HTERT RPE-1 (cell line): ENCODE data around the gene MLST8.

Source experiments
- in situ Hi-C: fragments of 300-500 bp; cut with MboI; formaldehyde crosslinking; loops from 4 replicates; pipeline ENCODE4 v1.14.3; 2020; ENCODE audit warnings: low sequenced_read_pairs

Gene MLST8, protein sequence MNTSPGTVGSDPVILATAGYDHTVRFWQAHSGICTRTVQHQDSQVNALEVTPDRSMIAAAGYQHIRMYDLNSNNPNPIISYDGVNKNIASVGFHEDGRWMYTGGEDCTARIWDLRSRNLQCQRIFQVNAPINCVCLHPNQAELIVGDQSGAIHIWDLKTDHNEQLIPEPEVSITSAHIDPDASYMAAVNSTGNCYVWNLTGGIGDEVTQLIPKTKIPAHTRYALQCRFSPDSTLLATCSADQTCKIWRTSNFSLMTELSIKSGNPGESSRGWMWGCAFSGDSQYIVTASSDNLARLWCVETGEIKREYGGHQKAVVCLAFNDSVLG

DNA sequence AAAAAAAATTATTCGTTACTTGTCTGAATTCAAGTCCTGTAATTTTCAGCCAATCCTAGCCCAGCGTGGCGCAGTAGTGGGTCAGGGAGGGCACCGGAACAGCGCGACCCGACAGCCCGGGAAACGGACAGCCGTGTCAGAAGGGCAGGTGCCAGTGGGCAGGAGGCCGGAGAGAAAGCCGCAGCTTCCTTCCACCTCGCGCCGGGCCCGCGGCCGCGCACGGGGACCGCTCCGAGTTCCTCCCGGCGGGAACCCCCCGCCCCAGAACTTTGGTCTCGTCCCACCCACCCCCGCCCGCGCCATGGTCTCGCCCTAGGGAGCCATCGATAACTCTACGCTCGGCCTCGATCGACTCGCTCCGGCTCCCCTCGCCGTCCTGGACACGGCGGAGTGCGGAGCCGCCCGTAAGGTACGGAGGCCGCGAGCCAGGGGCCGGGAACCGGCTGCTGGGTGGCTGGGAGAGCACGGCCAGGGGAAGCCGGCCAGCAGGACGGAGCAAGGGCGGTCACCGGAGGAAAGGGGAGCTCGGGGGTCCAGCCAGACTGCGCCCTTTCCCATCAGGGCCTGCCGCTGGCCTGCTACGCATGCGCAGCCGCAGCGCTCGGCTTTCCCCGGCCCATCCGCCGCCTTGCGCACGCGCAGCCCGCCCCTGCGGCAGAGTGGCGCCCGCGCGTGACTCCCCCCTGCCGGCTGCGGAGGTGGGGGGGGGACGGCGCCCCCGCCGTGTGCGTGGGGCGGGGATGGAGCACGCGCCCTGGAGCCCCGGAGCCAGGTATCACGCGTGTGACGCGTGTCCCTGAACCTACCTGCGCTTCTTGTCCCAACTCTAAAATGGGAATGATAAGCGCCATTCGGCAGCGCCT, at the start of gene MLST8:
Gene MLST8, plus strand, starts transcription at position 351 of the 863 bp plus-strand sequence. CDS start 632 bp downstream, outside the sequence.
- in situ Hi-C loops, result no loop called here

DNA sequence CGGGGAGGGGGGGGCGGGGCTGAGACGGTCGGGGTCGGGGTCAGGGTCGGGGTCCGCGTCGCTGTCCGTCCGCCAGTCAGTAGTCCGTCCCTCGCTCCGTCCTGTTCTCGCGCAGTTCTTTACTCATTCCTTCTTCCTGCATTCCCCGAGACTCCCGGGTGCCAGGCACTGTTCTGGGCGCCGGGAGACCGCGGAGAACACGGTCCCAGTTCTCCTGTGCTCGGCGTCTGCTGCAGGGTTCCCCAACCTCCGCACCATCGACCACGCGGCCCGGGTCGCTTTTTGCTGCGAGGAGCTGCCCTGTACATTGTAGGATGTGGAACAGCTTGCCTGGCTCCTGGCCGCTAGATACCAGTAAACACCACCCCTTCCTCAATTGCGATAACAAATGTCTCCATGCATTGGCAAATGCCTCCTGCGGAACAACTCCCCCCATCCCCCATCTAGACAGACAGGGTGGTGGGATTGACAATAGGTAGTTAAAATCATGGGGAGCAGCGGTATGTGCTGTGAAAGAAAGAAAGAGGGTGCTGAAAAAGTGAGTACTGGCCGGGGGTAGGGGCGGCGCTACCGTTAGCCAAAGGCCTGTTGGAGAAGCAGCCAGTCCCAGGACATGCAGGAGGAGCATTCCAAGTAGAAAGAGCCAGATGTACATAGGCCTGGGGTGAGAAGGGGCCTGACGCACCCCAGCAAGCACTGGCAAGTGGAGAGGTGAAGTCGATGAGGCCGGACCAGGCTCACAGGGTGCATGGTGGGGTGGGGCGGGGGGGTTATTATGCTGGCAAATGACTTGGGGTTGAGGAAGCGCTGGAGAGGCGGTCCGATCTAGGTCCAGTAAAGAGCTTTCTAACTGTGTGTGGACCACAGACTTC, 49.0 kb upstream of the MLST8 start:
- in situ Hi-C loops, result no loop called here

DNA sequence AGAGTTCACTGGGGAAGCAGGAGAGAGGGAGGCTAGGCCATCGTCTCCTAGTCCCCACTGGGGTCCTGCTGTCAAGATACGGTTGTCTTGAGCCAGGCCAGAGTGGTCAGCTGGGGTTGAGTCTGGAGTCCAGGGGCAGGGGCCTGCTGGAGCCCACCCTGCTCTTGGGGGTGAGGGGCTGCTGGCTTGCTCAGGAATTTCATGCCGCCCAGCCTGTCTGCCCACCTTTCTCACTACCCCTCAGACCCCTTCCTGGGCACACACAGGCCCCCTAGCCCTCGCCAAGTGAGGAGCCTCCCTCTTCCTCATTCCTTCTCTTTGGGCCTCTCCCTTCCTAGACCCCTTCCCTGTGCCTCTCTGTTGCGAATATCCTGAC, 48.4 kb upstream of the MLST8 start:
- in situ Hi-C loops, result no loop called here

DNA sequence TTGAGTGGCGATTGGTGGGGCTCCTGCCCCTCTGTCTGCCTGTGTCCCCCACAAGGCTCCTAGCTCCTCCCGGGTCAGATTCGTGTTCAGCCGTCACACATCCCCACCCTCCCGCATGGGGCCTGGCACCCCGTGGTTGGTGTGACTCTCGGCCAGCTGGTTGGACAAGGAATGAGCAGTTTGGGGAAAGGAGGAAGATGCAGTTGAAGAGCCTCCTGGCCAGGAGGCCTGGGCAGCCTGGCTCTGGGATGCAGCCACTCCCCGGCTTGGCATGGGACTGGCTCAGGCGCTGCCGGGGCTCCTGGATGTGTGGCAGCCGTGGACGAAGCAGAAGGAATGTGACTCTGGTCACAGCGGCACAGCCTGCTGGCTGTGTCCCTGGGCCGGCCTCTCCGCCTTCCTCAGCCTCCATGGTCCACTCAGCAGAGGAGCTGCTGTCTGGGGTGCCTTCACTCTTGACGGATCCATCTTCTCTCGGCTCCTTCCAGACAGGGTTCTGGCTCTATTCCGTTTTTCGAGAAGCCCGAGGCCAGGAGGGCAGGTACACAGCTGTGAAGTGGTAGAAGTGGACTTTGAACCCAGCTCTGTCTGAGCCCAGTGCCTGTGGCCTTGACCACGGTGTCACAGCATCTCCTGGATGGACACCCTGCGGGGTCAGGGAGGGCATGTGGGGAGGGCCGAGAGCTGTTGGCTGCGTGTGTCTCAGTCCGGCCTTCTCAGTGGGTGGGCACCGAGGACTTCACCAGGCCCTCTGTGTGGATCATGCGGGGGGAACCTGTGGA, 47.6 kb upstream of the MLST8 start:
- in situ Hi-C loops, result no loop called here

DNA sequence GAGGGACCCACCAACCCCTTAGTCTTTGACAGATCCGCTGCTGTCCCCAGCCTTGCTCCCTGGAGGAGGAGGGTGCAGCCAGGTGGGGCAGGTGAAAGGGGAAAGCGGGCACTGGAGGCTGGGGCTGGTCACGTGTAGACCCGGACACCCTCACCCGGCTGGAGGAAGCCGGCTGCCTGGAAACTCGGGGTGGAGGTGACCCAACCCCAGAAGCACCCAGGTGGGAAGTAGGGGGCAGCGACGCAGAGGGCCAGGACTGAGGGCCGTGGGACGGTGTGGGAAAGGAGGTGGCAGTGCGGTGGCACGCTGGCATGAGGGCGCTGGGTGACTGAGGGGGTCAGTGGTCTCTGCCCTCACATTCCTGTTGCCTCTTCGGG, 47.0 kb upstream of the MLST8 start:
- in situ Hi-C loops, result no loop called here

DNA sequence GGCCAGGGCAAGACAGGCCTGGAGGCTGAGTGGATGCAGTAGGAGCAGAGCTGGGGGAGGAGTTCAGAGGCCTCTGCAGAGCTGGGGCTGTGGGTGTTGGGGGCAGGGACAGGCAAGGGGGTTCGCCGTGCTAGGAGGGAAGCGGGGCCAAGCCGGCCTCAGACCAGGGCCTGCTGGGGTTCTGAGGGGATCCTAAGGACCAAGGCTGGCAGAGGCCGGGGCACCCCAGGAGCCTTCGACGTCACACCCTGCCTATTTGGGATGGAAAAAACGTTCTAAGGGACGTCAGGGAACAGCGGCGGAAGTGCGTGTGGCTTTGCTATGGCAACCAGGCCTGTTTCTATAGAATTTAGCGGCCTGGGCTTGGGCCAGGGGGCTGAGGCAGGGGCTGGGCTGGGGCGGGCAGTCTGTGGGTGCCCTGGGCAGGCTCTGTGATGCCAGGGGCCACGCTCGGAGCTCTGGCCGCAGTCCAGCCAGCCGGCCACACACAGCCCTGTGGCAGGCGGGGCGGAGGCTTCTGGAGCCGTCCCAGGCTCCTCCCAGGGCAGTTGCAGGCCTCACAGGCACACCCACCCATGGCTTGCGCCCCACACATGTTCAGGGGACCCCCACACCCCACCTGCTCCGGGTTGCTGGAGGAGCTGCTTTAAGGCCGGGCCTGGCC, 45.9 kb upstream of the MLST8 start:
- in situ Hi-C loops, result no loop called here

DNA sequence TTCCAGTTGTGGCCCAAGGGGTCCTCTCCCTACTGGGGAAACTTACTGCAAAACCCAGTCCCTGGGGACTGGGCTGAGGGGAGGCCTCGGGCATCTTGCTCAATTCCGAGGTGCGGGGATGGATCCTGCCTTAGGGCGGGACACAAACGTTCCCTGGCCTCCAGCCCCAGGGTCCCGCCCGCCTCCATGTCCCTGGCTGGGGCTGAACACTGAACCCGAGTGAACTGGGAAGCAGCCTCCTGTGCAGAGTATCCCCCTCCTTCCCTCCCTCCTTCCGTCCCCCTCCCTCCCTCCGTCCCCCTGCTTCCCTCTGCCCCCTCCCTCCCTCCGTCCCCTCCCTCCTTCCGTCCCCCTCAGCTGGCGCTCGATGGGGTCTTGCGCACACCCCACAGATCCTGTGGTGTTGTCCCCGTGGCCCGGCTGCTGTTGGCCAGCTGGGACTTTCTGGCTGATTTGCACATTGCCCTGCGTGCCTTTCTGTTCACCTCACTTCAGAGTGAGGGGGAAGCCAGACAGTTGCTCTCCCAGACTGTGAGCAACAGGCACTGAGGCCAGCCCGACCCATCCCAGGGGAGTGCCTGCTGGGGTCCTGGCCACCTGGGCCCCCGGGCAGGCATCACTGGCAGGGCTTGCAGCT, 44.2 kb upstream of the MLST8 start:
- in situ Hi-C loops, result no loop called here

DNA sequence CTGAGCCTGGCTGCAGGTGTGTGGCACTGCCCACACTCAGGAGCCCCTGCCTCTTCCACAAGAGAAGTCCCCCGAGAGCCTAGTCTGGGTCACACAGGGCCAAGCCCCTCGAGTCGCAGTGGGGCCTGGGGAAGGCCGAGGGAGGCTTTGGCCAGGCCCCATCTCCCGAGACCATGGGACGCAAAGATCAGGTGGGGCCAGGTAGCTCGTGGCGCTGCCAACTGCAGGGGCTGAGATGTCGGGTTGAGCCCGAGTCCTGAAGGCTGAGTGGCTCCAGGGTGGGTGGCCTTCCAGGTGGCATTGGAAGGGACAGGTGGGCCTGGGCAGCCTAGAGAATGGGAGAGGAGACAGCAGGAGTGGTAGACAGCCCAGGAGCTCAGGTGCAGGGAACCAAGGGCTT, 43.3 kb upstream of the MLST8 start:
- in situ Hi-C loops, result no loop called here

DNA sequence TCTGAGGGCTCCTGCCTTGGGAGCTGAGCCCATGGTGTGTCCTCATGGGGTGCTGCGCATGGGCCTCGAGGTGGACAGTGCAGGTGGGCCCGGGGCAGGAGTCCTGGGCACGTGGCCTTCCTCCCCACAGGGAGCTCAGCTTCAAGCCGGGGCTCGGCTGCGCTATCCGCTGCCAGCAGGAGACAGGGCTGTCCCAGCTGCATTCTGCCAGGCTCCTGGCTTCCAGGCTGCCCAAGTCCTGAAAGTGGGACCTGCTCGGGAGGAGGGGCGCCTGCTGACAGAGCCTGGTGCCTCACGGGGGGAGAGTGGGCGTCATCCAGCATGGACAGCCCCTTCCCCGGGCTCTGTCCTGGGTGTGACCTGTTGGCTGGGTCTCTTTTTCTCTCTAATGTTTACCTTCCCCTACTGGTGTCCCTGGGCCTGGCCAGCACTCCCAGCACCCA, 42.6 kb upstream of the MLST8 start:
- in situ Hi-C loops, result no loop called here

DNA sequence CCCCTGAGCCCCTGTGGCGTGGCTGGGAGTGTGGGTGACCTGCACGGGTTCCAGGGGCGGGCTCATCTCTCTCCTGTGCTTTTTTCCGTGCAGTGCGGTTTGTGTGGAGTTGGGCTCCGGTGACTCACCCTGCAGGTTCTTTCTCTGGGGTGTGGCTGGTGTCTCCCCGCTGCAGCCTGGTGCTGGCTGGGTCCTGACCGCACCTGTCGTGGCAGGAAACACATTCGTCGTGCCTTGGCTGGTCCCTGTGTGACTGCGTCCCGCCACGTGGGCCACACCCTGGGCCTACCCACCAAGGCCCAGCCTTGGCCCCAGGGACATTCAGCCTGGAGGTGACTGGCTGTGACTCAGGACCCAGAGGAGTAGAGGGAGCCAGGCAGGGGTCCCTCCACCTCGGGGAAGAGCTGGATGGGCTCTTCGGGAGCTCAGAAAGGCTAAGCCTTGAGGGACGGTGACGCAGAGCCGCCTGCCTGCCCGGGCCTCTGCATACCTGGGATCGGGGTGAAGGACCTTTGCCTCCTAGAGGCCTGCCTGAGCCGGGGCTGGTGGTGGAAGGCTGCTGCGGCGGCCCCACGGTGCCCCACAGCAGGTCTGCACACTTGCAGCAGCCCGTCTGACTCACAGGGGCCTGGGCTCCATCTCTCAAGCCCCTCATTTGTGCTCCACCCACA, 41.9 kb upstream of the MLST8 start:
- in situ Hi-C loops, result no loop called here

DNA sequence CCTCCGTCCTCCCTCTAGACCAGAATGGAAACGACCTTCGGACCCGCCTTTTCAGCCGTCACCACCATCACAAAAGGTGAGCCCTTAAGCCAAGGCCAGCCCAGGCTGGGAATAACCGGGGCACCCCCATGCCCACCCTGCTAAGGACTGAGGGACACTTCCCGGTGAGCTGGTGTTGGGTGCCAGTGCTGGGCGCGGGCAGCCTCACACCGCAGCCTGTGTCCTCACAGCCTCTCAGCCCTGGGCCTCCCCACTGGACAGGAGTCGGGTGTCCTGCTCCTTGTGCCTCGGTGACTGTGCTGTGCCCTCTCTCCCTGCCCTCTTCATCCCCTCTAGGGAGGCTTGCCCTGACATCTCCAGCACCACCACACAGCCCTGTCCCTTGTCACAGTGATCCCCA, 39.4 kb upstream of the MLST8 start:
- in situ Hi-C loops, result no loop called here

DNA sequence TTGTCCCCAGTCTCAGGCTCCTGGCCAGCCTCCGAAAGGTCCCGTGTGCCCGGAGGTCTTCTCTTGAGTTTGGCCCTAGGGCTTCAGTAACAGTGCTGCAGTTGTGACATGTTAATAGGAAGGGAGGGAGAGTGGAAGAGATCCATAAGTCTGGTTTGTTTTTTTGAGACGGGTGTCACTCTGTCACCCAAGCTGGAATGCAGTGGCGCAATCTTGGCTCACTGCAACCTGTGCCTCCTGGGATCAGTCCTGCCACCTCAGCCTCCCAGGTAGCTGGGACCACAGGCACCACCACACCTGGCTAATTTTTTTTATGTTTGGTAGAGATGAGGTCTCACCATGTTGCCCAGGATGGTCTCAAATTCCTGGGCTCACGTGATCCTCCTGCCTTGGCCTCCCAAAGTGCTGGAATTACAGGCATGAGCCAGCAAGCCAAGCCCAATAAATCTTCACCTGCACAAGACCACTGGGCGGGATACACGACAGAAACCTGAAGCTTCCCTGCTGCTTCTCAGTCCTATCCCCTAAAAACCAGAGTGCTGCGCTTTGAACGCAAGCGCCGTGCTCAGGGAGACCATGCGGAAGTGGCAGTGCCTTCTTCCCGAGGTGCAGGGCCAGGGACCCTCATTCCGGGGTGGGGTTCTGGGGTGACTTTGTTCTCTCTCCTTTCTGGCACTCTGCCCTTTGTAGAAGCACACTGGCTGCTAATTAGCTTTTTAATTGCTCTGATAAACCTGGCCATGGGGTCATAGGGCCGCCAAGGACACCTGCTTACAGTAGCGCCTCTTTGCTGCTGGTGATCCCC, 38.8 kb upstream of the MLST8 start:
- in situ Hi-C loops, result no loop called here

DNA sequence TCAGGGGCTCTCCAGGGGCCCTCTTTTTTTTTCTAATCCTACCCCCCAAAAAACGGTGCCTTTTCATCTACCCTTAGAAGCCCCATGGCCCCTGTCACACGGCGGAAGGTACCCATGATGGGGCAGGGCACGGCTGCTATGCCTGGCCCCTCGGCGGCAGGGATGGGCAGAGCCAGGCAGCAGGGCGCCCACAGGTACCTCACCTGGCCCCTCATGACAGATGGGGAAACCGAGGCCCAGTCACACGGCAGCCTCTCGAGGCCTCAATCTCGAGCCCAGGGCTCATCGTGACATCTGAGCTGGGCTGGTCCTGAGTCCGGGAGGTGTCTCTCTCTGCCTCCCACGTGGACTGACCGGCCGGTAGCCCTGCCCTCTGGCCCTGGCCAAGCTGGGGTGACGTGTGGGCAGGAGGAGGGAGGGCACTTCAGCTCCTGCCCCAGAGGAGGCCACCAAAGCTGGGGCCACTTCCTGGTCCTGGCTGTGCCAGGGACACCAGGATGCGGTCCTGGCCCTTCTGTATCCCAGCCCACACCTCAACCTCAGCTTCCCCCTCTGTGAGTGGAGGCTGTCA, 38.1 kb upstream of the MLST8 start:
- in situ Hi-C loops, result no loop called here

DNA sequence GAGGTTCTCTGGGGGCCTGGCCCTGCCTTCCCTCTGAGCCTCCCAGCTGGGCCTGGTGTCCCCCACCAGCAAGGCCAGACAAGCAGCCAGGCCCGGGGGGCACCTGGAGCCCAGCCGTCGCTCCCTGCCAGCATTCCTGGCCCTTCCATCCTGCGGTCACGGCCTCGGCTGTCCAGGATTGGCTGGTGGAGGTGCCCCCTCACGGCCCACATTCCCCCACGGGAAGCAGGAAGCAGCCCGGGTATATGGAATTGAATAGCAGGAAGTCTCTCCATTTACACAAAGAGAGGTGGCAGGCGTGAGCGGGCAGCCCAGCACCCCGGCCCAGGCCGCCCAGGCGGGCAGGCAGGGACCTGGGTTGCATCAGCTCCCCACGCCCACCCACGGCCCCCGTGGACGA, 35.2 kb upstream of the MLST8 start:
- in situ Hi-C loops, result no loop called here

DNA sequence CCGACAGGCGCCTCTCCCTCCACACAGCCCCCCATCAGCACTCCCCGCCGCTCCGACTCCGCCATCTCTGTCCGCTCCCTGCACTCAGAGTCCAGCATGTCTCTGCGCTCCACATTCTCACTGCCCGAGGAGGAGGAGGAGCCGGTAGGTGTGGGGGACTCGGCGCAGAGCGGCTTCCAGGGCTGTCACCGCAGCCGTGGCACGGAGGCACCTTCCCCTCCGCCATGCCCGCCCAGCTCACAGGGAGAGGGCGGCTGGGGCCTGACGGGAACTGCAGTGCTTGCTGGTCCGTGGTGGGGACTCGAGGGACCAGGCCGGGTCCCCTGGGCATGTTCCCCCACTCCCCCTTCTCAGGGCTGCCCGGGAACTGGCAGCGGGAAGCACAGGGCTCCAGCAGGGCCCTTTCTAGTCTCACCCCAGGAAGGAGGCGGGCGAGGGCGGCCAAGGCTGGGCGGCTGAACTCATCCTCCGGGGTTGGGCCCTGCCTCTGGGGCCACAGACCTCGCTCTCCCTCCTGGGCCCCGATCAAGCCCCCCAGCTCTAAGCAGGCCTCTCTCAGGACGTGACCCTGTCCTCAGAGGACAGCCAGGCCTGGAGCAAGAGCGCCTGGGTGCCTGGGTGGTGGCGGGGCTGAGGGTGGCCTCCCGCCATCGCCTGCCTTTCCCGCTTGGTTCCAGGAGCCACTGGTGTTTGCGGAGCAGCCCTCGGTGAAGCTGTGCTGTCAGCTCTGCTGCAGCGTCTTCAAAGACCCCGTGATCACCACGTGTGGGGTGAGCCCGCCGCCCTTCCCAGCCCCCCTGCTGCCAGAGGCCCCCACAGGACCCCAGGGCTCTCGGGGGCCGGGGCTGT, 34.4 kb upstream of the MLST8 start:
- in situ Hi-C loops, result no loop called here

DNA sequence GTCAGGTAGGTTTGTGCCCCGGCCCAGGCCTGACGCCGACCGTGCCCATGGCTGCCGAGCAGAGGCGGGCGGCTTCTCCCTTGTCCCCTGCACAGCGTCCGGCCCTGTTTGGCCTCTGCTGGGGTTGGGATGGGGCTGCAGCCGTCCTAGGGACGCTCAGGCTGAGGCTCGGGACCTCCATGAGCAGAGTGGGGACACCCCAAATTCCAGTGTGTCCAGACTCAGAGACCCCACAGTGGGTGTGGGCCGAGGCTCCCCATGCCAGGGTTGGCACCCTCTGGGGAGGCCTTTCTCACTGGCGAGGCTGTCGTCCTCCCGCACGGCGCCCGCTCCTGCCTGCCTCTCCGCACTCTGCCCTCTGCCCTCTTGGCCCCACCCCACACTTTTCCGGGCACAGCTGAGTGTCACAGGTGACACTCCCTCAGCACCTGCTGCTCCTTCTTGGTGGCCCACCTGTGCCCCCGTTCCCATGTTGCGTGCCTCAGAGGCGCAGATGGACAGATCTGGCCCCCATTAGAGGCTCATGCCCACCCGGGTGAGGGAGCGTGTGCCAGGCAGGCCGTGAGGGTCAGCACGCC, 33.6 kb upstream of the MLST8 start:
- in situ Hi-C loops, result no loop called here
